Cerebellar nuclear complex (tissue), 1 donor: ENCODE measurements around the gene MGAM2.

Experiments
- DNase-seq, 2 experiments: peaks; one replicate each; lab custom pipeline; 2025; lab: John Stamatoyannopoulos, UW

The MGAM2 gene

DNA sequence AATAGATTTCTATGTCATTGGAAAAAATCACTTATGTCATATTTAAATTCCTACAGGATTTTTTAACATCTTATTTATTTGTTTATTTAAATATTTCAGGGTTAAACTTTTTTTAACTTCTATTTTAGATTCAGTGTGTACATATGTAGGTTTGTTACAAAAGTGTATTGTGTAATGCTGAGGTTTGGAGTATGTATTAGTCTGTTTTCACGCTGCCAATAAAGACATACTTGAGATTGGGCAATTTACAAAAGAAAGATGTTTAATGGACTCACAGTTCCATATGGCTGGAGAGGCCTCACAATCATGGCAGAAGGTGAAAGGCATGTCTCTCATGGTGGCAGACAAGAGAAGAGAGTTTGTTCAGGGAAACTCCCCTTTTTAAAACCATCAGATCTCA lies 65.4 kb downstream of the MGAM2 start:
- DNase-seq: no peak

DNA sequence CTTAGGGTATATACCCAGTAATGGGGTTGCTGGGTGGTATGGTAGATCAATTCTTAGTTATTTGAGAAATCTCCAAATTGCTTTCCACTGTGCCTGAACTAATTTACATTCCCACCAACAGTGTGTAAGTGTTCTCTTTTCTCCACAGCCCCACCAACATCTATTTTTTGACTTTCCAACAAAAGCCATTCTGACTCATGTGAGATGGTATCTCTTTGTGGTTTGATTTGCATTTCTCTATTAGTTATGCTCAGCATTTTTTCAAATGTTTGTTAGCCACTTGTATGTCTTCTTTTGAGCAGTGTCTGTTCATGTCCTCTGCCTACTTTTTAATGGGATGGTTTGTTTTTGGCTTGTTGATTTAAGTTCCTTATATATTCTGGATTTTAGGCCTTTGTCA lies 66.4 kb downstream of the MGAM2 start:
- DNase-seq: no peak

- DNase-seq: no peak
Measured at GRCh38 chr7:142180426-142180825, 68.9 kb downstream of the MGAM2 start.

GRCh38 chr7:142181211-142181610 lies 69.7 kb downstream of the MGAM2 start:
- DNase-seq: no peak

DNA sequence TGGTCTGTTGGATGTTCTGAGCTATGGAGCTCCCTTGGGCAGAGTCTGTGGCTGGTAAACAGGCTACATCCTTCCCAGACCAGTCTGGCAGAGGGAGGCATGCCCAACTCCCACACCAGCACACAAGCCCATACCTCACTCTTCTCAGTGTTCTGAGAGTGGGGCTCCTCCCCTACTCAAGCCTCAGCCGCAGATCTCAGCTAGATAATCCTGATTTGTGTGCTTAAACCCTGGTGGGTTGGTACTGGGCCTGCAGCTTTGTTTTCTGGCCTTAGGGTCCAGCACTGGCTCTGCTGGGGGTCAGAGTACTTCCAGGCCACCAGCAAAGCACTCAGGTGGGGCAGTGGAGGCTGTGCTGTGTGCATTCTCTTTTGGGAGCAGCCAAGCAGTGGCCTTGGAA lies 70.4 kb downstream of the MGAM2 start:
- DNase-seq: no peak

- no peak for DNase-seq
Measured at GRCh38 chr7:142185069-142185468, 73.6 kb downstream of the MGAM2 start.

- no peak for DNase-seq
Measured at GRCh38 chr7:142185801-142186200, 74.3 kb downstream of the MGAM2 start.

DNA sequence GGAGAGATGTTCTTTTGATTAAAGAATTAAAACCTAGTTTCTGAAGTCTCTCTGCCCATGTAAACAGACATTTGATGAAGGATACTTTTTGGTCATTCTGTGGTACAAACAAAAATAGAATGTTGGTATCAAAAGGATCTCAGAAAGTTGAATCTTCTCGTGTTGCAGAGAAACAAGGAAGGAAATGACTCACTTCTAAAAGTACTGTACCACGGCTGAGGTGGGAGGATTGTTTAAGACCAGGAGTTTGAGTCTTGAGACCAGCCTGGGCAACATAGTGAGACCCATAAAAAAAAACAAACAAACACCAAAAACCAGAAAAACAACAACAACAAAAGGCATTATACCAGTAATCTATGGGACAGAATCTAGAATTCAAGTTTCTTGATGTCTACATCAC lies 76.6 kb downstream of the MGAM2 start:
- no peak for DNase-seq

GRCh38 chr7:142188846-142189245 lies 77.3 kb downstream of the MGAM2 start:
- no peak for DNase-seq

DNA sequence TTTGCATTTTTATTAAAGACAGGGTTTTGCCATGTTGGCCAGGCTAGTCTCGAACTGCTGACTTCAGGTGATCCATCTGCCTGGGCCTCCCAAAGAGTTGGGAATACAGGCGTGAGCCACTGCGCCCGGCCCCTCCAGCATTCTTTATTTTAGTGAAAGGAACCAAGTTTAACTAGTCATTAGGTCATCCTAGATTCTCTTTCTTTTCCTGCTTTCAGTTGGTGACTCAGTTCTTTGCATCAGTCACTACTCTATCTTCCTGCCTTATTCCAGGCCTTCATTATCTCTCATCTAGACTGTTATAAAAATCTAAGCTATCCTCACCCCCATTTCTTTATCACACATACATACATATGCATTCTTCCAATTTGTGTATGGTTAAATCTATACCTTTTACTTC lies 82.7 kb downstream of the MGAM2 start:
- DNase-seq: no peak

- DNase-seq: no peak
Measured at GRCh38 chr7:142196066-142196840, 84.7 kb downstream of the MGAM2 start.

DNA sequence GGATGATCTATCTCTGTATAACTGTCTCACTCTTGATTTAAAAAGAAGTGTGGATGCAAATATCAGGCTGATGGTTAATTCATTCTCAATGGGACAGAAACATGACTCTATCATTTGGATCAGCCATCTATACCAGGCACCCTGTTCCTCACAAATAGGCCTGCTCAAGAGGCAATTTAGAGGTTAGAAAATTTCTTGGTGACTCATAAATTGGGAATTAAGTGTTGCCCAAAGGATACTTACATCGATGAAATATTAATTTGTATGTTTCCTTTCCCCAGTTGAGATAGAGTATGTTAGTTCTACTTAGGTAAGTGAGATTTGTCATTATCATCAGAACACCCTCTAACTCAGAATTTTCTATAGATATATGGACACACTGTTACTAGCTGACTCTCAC lies 88.7 kb downstream of the MGAM2 start:
- DNase-seq: no peak

- DNase-seq: no peak
Measured at GRCh38 chr7:142228537-142229104, 117.1 kb downstream of the MGAM2 start.

- DNase-seq: no peak
Measured at GRCh38 chr7:142231716-142232115, 120.2 kb downstream of the MGAM2 start.

- DNase-seq: no peak
Measured at GRCh38 chr7:142240546-142240945, 129.0 kb downstream of the MGAM2 start.

DNA sequence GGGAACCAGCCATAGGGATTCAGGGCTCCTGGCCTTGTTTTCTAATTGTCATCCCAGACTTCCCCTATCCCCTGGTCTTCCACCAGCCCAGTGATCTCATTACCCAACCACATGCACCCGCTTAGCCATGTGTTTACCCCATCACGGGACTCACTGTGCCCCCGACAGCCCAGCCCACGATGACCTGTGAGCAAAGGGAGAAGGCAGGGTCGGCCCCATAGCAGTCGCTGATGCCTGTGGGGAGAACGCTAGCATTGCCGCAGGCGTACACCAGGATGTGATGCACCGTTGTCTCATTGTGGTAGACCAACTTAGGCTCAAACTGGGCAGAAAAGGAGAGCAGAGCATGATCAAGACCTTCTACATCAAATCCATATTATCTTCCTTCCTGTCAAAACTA lies 132.3 kb downstream of the MGAM2 start:
- no peak for DNase-seq

DNA sequence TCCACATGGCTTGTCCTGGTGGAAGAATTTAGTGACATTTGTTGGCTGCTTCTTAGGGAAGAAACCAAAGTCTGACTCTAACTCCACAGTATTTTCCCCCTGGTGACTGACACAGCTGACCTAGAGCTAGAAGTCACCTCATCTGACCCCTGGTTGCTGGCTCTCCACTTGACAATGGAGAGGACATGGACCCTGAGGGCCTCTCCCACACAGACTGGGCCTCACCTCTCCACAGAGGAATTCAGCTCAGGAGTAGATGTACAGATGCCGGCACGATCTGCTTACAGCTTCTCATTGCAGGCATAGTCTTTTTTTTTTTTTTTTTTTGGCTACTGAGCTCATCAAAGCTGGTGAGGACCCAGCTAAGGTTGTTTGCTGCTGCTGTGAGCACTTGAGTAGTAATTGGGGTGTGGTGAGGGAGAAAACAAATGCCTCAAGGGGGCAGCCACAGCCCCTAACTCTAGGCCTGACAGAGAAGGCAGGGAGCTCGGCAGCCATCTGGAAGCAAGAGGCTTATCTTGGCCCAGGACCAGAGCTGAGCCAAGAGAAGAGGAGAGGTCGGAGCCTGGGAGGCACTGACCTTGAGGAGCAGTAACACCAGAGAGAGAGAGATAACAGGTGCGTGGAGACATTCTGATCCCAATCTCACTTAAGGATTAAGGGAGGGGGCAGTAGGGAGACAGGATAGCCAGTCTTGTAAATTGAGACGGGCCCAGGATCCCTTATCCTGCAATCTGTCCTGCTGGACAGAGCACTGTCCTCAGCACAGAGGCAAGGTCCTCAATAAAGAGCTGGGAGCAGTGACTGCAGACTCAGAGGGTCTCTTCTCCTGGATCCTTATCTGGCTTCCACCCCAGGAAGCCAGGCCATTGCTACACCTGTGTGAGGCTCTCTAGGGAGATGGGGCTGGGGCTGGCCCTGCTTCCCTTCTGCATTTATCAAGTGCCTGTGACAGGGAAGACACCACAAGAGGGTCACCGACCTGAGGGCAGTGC lies 136.9 kb downstream of the MGAM2 start:
- DNase-seq: no peak

- no peak for DNase-seq
Measured at GRCh38 chr7:142249918-142250317, 138.4 kb downstream of the MGAM2 start.

GRCh38 chr7:142250705-142251104 lies 139.2 kb downstream of the MGAM2 start:
- DNase-seq: no peak

GRCh38 chr7:142257958-142258357 lies 146.4 kb downstream of the MGAM2 start, which contains the start of gene PRSS58:
TSS of gene PRSS58 (minus strand) at chr7:142258058. CDS start at chr7:142257707, 351 bp downstream.
- DNase-seq: no peak

DNA sequence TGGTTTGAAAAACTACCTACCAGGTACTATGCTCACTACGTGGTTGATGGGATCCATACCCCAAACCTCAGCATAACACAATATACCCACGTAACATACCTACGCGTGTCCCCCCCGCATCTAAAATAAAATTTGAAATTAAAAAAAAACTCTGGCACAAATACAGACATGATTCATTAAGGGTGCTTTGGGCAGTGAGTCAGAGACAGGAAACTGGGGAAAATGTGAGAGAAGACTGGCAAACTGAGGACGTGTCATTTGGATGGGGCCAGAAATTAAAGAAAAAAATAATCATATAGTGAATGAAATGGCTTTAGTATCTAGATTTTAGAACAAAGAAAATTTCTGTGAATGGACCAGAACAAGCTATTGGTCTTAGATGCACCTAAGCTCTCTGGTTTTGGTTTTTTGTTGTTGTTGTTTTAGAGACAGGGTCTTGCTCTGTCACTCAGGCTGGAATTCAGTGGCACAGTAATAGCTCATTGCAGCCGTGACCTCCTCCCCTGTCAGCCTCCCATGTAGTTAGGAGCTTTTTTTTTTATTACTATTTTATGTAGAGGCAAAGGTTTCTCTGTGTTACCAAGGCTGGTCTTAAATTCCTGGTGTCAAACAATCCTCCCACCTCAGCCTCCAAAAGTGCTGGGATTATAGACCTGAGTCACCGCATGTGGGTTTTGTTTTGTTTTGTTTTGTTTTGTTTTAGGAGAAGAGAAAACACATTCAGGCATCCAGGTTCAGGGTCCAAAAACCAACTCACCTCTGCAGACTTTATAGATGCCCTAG lies 152.3 kb downstream of the MGAM2 start:
- DNase-seq: no peak
